Measurements from ENCODE around the gene RAI1. TPM values are rescaled to one million over a fixed set of nuclear protein-coding genes. Genes with fewer than 3 reads are reported as not detected.
A peak's percentile ranks its signal among the peaks of the same experiment; 100 is the strongest.

Gene RAI1
- total and polyA plus RNA-seq, 2 of the 8 experiments (the other 6 are each of a cell fraction or from before 2014, with no cell fraction given), result 0.39 to 1.2 TPM

GRCh38 chr17:17841601-17842025 is 160.4 kb downstream of the RAI1 start:
- H3K4ac ChIP-seq (replicated peaks; ENCODE audit: insufficient read length, low read depth, low read length), result peak overlapping the region; percentile 58
- DNase-seq (ENCODE audit: low read depth in 1 of 2, low spot score in 2 of 2) (no peak), FAIRE-seq (no peak)
- H3K9me3 ChIP-seq (ENCODE audit: insufficient read depth in 2 of 2, low read depth in 1 of 2, low read length in 1 of 2), result no peaks in the 10 kb centered on the region
- H2AFZ ChIP-seq (ENCODE audit: low read length), result no peak overlapping the region
- H2BK12ac ChIP-seq (ENCODE audit: low read depth, low read length), result peak overlapping the region; percentile 99
- no peaks in the 10 kb centered on the region; a peak in 1 of 7 replicates for H3K27me3 ChIP-seq (replicated peaks in 1 of 4; ENCODE audit: control insufficient read depth in 3 of 4, extremely low read depth in 1 of 4, insufficient read depth in 3 of 4, low read length in 3 of 4)
- WGBS, 2 experiments (ENCODE audit: extremely low coverage in 1 of 2, insufficient coverage in 1 of 2, insufficient read length in 1 of 2, insufficient replicate concordance in 2 of 2, low coverage in 1 of 2, low lambda C conversion rate in 2 of 2, missing lambda C conversion rate in 1 of 2), result 90% methylated on average over 1 of the region's 1 CpG; no CpG with 5 or more reads in 1 of the 2 experiments
- H4K20me1 ChIP-seq (replicated peaks in 1 of 2; ENCODE audit: control insufficient read depth in 1 of 2, insufficient read depth in 2 of 2, low read length in 2 of 2), result peaks cover 0 to 1% of the 10 kb centered on the region in 2 experiments
- no peaks in the 10 kb centered on the region for H3K36me3 ChIP-seq (ENCODE audit: control insufficient read depth in 2 of 4, insufficient read depth in 4 of 4, low read length in 3 of 4)
- no peak overlapping the region for H4K5ac ChIP-seq (ENCODE audit: insufficient read length, low read depth, low read length)
- POLR2A ChIA-PET (ENCODE audit: partially characterized antibody), result interaction anchor here (0.6 to 8.8 kb wide), 15 partner anchors 8 to 80 kb away, joined by 3 to 122 read pairs (median 4); no protein-coding TSS in a partner anchor
- CTCF ChIA-PET (ENCODE audit: partially characterized antibody), result interaction anchor here (0.8 to 3.5 kb wide), 12 partner anchors 10 to 77 kb away, joined by 3 to 21 read pairs (median 4); no protein-coding TSS in a partner anchor
- H3K4me1 ChIP-seq (replicated peaks in 1 of 4; ENCODE audit: control insufficient read depth in 3 of 4, insufficient read depth in 4 of 4, low read length in 3 of 4), result peaks cover 19 to 44% (median 34%) of the 10 kb centered on the region in 4 experiments
- no peaks in the 10 kb centered on the region for H3K79me2 ChIP-seq (ENCODE audit: control insufficient read depth in 1 of 2, insufficient read depth in 2 of 2, low read length in 2 of 2)
- peak overlapping the region; percentile 74; the same call in 1 of the 2 replicates for H2BK20ac ChIP-seq (ENCODE audit: low read length)
- peaks cover 9% of the 10 kb centered on the region for H3K23me2 ChIP-seq (ENCODE audit: low read depth, low read length)
- H3K27ac ChIP-seq (ENCODE audit: low read depth, low read length), result no peak overlapping the region
- H2BK15ac ChIP-seq (ENCODE audit: low read length), result 0 out of 2 replicates have a peak overlapping the region, but pooled peaks have one; percentile 98
- H3K4me2 ChIP-seq (ENCODE audit: insufficient read depth in 1 of 2, low read depth in 2 of 2, low read length in 2 of 2), result peak overlapping the region in 1 of 2 experiments; percentile 86; a peak in 1 of 4 replicates
- H2AK5ac ChIP-seq (ENCODE audit: low read depth, low read length), result peak overlapping the region; percentile 93; the same call in 1 of the 2 replicates
- H3K79me1 ChIP-seq (ENCODE audit: low read depth, low read length), result no peaks in the 10 kb centered on the region
- peak overlapping the region; percentile 94 for H4K91ac ChIP-seq (replicated peaks; ENCODE audit: insufficient read length, low read length)
- H3K23ac ChIP-seq (ENCODE audit: insufficient read length), result no peak overlapping the region
- peak overlapping the region; percentile 100 for H3K18ac ChIP-seq (ENCODE audit: extremely low read depth, low read length)
- H3K4me3 ChIP-seq (ENCODE audit: extremely low read depth in 1 of 4, insufficient read depth in 2 of 4, low read depth in 3 of 4, low read length in 4 of 4), result no peak overlapping the region
- no peak overlapping the region for H3K56ac ChIP-seq (replicated peaks; ENCODE audit: insufficient read length, low read depth, low read length)
- H2BK120ac ChIP-seq (replicated peaks; ENCODE audit: low read depth, low read length), result peak overlapping the region; percentile 70
- no peak overlapping the region for H3K9ac ChIP-seq (replicated peaks in 1 of 4; ENCODE audit: extremely low read depth in 1 of 4, low read depth in 3 of 4, low read length in 3 of 4)
- no peak overlapping the region for H3K14ac ChIP-seq (ENCODE audit: insufficient read length)
- peak overlapping the region; percentile 99; the same call in 1 of the 2 replicates for H2BK5ac ChIP-seq (ENCODE audit: low read depth, low read length)
- H4K8ac ChIP-seq (ENCODE audit: extremely low read depth, insufficient read depth, low read length), result no peak overlapping the region
- no peak for TF ChIP-seq CHD1 (IDR thresholded peaks at IDR 0.05; ENCODE audit: low read depth, low read length)
- TF ChIP-seq CEBPB (IDR thresholded peaks at IDR 0.05; ENCODE audit: low read depth, low read length), result no peak
- no peak for TF ChIP-seq EZH2 (IDR thresholded peaks at IDR 0.05; ENCODE audit: low read depth, low read length, severe bottlenecking)
- TF ChIP-seq, protein P1, sequence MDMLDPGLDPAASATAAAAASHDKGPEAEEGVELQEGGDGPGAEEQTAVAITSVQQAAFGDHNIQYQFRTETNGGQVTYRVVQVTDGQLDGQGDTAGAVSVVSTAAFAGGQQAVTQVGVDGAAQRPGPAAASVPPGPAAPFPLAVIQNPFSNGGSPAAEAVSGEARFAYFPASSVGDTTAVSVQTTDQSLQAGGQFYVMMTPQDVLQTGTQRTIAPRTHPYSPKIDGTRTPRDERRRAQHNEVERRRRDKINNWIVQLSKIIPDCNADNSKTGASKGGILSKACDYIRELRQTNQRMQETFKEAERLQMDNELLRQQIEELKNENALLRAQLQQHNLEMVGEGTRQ (IDR thresholded peaks at IDR 0.05; ENCODE audit: low read length), result no peak
- TF ChIP-seq GTF2F1 (IDR thresholded peaks at IDR 0.05; ENCODE audit: borderline replicate concordance, low read depth, low read length), result no peak
- no peak for TF ChIP-seq TBP (IDR thresholded peaks at IDR 0.05; ENCODE audit: low read depth, low read length)
- TF ChIP-seq CREB1 (IDR thresholded peaks at IDR 0.05), result no peak
- no peak for TF ChIP-seq NRF1 (IDR thresholded peaks at IDR 0.05; ENCODE audit: low read depth, low read length)
- no peak for TF ChIP-seq POLR2AphosphoS5 (IDR thresholded peaks at IDR 0.05; ENCODE audit: low read depth, low read length)
- TF ChIP-seq SAP30 (IDR thresholded peaks at IDR 0.05; ENCODE audit: insufficient read depth, insufficient replicate concordance, low read length), result no peak
- TF ChIP-seq BRCA1 (IDR thresholded peaks at IDR 0.05; ENCODE audit: low read depth, low read length), result no peak
- TF ChIP-seq, protein P2, sequence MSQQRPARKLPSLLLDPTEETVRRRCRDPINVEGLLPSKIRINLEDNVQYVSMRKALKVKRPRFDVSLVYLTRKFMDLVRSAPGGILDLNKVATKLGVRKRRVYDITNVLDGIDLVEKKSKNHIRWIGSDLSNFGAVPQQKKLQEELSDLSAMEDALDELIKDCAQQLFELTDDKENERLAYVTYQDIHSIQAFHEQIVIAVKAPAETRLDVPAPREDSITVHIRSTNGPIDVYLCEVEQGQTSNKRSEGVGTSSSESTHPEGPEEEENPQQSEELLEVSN (IDR thresholded peaks at IDR 0.05), result no peak

Measured in H1 (cell line).